Right lung (tissue), 5 donors: ENCODE results near the gene LONP2. TPM values are rescaled to one million over a fixed set of nuclear protein-coding genes. Genes with fewer than 3 reads are reported as not detected.
"Not testable (repeated sequence)": the region's sequence is repeated elsewhere in the genome, so short reads cannot be mapped to it uniquely, and the experiment has no call there.

Source experiments
- DNase-seq, 2 donors: peaks; one replicate each; pipeline ENCODE4 v3.0.0-alpha.2; 2013
- polyA plus RNA-seq, 5 donors: library from polyadenylated mRNA; unstranded; fragments of 120-200 nt; gene quantifications; one replicate each; pipeline versions ENCODE4 v1.2.1 to v1.2.3, GENCODE V29; 2013; ENCODE audit warnings: inconsistent platforms in 1 of 5, low replicate concordance in 1 of 5; ENCODE audit not compliant: insufficient read length in 5 of 5, insufficient read depth in 1 of 5

LONP2 gene
- polyA plus RNA-seq, 5 donors: 59.4 to 85.0 (median 71.3) TPM

GRCh38 chr16:48386559-48387312 lies 142.6 kb downstream of the LONP2 start:
- no peak for DNase-seq

- DNase-seq: no peak
Measured at GRCh38 chr16:48392407-48392806, 148.3 kb downstream of the LONP2 start.

GRCh38 chr16:48393485-48394354 lies 149.6 kb downstream of the LONP2 start:
- DNase-seq: peak; percentile 38 to 49

- DNase-seq: no peak
Measured at GRCh38 chr16:48394355-48394703, 150.2 kb downstream of the LONP2 start.

- no peak for DNase-seq
Measured at GRCh38 chr16:48395375-48395774, 151.3 kb downstream of the LONP2 start.

- DNase-seq: not testable (repeated sequence)
Measured at GRCh38 chr16:48402547-48402946, 158.4 kb downstream of the LONP2 start.

GRCh38 chr16:48405153-48405552 lies 161.1 kb downstream of the LONP2 start:
- no peak for DNase-seq

- DNase-seq: no peak
Measured at GRCh38 chr16:48405907-48406306, 161.8 kb downstream of the LONP2 start.

Other genes with a start within 250 kb of the LONP2 start
- under 1 TPM; 0.13 to 0.22 (median 0.18) TPM for gene ABCC12, start 88.3 kb upstream of the LONP2 start, polyA plus RNA-seq
- under 1 TPM; 0.17 to 0.30 (median 0.23) TPM for gene ABCC11, start 3.2 kb downstream of the LONP2 start, polyA plus RNA-seq
- gene SIAH1, start 141.1 kb downstream of the LONP2 start, polyA plus RNA-seq: 10 to 100 TPM; 49.5 to 56.2 (median 51.4) TPM